HTR-8/SVneo (cell line): ENCODE results near the gene ELF4.

Source experiments
- DNase-seq: peaks from one replicate; pipeline ENCODE4 v3.0.0; 2011; ENCODE audit warnings: low spot score, mixed read lengths; ENCODE audit not compliant: insufficient read length
- FAIRE-seq: peaks from 2 replicates; lab custom pipeline; 2011; peaks lifted over from hg19 to GRCh38; lab: Jason Lieb, UNC

Gene ELF4

GRCh38 chrX:130110379-130111219 is at the start of gene ELF4:
ELF4 (minus strand) TSS chrX:130110497; CDS start chrX:130081330, 29,167 bp downstream.
- FAIRE-seq (no peak), DNase-seq (no peak)

- FAIRE-seq (no peak), DNase-seq (no peak)
Measured at GRCh38 chrX:130159776-130160175, 49.5 kb upstream of the ELF4 start.

- FAIRE-seq, result no peak
Measured at GRCh38 chrX:130158311-130158710, 48.0 kb upstream of the ELF4 start.

GRCh38 chrX:130155564-130155963 is 45.3 kb upstream of the ELF4 start:
- DNase-seq (no peak), FAIRE-seq (no peak)

More at GRCh38 chrX:130158311-130158710, 48.0 kb upstream of the ELF4 start:
- DNase-seq, result no peak

GRCh38 chrX:130147631-130148030 is 37.3 kb upstream of the ELF4 start:
- FAIRE-seq, result no peak

GRCh38 chrX:130145123-130145522 is 34.8 kb upstream of the ELF4 start:
- FAIRE-seq, result no peak
- no peak for DNase-seq

More at GRCh38 chrX:130147631-130148030, 37.3 kb upstream of the ELF4 start:
- no peak for DNase-seq

DNA sequence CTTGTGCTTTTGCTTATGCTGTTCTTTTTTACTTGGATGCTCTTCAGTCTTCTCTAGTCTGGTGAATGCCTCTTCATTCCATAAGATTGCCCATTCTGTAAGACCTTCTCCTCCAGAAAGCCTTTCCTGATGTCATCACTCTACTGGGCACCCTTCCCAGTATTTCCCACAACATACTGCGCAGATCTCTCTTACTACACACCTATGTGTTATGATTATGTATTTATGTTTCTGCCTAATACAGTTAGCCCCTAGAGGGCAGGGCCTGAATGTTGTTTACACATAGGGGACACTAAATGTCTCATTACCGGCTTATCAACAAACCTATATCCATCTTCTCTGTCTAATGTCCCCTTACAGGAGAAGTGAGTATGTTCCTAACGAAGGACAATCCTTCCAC is 34.2 kb upstream of the ELF4 start:
- no peak for FAIRE-seq
- DNase-seq, result no peak

DNA sequence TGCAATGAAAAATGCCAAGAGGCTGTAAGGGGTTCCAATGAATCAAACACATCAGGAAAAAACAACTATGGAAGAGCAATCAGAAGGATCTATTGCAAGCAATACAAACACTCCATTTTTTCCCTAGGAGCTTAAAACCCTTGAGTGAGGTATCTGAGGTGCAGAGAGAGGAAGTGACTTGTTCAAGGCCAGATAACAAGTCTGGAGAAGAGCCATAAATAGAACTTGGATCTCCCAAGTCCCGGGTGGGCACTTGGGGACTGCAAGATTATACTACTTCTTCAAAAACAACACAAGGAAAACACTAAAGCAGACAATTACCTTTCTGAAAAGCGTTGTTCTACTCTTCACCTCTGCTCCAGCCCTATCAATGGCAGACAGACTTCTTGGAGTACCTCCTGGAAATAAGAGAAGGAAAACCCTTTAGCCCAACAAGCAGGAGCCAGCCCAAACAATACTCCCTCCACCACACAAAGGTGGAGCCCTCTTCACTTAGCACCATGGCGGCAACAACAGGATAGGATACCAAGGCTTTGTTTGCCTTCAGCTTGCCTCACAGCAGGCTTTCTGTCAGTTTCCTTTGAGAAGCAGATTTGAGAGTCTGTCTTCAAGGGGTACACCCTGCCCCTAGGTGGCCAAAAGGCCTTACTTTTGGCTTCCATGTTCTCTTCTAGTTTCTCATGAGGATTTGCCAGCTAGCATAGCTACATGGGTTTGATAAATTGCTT is 29.3 kb upstream of the ELF4 start:
- DNase-seq, result no peak
- FAIRE-seq, result no peak

- DNase-seq (no peak), FAIRE-seq (no peak)
Measured at GRCh38 chrX:130136961-130137360, 26.7 kb upstream of the ELF4 start.

GRCh38 chrX:130136496-130136895 is 26.2 kb upstream of the ELF4 start:
- DNase-seq (no peak), FAIRE-seq (no peak)

DNA sequence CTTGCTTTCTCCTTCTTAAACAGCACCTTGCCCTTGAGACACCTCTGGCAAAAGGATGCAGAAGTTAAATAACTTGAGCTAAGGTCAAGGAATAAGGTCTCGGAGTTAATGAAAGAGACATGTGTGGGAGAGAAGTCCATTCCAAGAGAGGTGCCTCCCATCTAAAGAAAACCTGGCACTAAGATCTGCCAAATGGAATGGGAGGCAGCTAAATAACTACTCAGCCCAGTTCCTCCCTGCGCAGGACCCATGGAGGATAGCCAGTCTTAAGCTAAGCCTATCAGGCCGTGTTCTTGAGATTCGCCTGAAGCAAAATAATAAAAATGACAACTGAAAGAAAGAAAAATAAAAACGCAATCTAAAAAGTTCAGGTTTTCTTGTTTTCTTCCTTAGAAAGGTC is 20.7 kb upstream of the ELF4 start:
- no peak for FAIRE-seq
- DNase-seq, result no peak

- DNase-seq (no peak), FAIRE-seq (no peak)
Measured at GRCh38 chrX:130125091-130125874, 15.0 kb upstream of the ELF4 start.

DNA sequence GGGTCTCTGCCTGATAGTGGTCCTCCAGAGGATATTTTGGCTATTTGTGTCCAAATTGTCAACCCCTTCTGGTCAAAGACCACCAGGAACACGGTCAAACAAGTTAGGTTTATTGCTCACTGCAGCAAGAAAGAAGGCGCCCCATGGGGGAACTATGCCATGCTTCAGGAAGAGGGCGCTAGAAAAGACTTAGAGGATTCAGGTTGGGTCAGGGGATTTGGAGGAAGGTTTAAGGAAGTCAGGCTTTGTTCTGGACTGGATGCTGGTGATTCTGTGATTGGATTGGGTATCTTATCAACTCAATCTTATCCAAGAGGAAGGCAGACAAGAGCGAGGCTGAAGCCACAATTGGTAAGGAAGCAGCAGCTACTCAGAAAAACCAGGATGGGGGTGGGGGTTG is 14.3 kb upstream of the ELF4 start:
- no peak for FAIRE-seq
- DNase-seq, result no peak

- FAIRE-seq, result no peak
- DNase-seq, result no peak
Measured at GRCh38 chrX:130121505-130121800, 11.2 kb upstream of the ELF4 start.

DNA sequence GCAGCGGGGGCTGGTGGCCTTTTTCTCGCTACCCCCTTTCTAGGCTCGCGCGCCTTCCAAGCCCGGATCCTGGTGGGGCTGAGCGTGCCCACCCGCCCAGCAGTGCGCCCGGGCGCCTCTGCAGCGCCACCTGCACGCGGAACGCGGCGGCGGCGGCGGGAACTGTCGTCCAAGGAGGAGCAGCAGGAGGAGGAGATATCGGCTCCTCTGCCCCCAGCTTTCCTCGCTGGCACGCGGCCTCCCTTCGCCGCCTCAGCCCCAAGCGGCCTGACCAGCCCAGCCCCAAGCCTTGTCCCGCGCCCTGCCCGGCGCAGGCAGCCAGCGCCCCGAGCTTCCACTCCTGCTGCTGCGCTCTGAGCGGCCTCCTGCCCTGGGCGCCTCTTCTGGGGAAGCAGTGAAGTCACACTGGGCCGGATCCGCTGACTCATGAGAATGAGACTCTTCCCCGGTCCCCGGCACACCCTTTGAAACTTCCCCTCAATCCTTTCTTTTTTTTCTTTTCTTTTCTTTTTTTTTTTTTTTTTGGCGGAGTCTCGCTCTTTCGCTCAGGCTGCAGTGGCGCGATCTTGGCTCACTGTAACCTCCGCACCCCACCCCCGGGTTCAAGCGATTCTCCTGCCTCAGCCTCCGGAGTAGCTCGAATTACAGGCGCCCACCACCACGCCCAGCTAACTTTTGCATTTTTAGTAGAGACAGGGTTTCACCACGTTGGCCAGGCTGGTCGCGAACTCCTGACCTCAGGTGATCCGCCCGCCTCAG is 10.6 kb upstream of the ELF4 start:
- no peak for FAIRE-seq
- DNase-seq, result peak; percentile 44

- no peak for DNase-seq
- no peak for FAIRE-seq
Measured at GRCh38 chrX:130120321-130120731, 10.0 kb upstream of the ELF4 start.

DNA sequence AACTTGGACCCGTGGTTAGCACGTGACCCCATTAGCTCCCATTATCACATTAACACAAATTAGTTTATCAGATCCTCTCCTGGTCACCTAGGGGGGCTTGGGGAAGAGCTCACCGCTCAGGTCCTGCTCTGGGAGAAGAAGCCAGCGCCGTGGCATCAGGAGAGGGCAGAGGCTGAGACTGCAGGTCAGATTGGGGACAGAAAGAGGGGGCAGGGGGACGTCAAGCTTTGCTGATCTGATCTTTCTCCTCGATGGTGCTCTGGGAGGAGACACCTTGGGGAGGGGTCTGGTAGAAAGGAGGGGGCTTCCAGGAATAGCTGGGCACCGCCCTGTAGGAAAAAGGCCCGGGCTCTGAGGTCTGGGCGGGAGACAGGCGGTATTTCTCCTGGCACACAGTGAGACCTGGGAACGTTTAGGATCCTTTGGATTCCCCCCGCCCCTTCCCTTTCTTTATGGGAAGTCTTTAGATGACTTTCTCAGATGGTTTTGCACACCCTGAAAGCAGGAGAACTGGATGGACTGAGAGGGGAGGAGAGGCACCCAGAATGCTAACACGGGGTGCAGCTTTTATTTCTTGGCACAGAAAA is 9.1 kb upstream of the ELF4 start:
- no peak for FAIRE-seq

DNA sequence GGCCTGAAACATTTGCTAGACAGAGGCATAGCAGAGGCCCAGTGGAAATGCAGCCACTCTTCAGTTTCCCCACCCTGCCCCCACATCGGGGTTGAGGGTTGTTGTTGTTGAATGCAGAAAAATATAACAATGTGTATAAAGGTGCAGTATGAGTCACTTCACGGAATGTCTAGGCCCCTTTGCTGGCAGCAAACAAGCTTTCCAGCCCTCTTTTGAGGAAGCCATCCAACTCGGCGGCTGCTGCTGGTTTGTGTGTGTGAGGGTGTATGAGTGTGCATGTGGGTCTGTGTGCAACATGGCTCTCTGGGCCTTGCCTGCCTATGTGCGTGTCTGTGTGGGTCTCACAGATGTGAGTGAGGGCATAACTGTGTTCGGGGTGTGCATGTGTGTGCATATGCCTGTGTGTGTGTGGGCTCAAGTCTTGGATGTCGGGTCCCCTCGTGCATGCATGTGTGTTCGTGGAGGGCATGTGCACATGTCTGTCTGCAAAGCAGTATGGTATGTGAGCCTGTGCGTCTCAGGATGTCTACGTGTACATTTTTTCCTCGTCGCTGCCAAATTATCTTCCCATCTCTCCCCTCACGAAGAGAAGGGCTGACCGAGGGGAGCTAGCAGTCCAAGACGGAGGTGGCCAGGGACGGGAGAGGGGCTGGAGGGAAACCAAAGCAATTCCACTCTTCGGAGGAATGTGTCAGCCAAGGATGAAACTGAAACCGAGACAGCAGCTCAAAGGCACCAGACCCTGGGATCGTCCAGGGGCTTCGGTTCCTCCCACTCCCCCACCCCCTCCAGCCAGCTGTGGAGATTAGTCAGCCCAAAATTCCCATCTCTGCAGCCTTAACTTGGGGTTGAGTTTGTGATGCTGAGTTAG is 8.4 kb upstream of the ELF4 start:
- DNase-seq (no peak), FAIRE-seq (no peak)

More for the DNA sequence above, 9.1 kb upstream of the ELF4 start:
- DNase-seq, result no peak

- no peak for FAIRE-seq
- DNase-seq, result no peak
Measured at GRCh38 chrX:130117166-130117565, 6.9 kb upstream of the ELF4 start.
